NCI-H2196 (cell line): Measurements from ENCODE around the gene CRLF1.
A peak's percentile ranks its signal among the peaks of the same experiment; 100 is the strongest.
"Not testable (repeated sequence)": the region's sequence is repeated elsewhere in the genome, so short reads cannot be mapped to it uniquely, and the experiment has no call there.

ENCODE experiments used
- DNase-seq: peaks from one replicate; lab custom pipeline; 2025; ENCODE audit not compliant: unreplicated experiment; lab: John Stamatoyannopoulos, UW

Gene CRLF1

DNA sequence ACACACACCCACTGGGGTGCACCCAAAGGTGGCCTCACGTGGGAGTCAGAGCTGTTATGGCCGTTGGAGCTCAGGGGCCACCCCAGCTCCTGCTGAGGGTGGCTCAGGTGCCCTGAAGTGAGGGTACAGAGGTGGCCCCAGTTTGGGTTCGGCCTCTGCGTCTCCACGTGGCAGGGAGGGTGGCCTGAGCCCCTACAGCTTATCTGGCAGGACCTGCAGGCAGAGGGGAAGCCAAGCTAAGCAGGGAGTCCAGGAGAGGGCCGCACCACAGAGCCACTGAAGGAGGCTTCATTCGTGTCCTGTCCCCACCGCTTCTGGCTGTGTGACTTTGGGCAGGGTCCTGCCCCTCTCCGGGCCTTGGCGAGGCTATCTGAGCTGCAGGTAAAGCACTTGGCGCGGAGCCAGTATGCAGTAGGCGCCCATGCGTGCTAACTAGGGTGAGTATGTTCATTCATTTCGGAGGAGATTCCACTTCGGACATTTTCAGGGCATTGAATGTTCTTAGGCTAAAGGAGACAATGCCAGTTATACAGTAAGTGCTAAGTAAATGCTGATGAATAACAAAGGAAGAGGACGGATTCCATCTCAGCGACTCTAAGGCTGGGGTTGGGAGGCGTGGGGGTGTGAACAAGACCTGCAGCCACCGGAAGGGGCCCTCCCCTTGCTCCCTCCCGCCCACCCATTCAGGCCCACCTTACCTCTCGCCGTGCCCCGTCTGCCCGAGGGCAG lies 13.1 kb downstream of the CRLF1 start:
- no peak for DNase-seq

DNA sequence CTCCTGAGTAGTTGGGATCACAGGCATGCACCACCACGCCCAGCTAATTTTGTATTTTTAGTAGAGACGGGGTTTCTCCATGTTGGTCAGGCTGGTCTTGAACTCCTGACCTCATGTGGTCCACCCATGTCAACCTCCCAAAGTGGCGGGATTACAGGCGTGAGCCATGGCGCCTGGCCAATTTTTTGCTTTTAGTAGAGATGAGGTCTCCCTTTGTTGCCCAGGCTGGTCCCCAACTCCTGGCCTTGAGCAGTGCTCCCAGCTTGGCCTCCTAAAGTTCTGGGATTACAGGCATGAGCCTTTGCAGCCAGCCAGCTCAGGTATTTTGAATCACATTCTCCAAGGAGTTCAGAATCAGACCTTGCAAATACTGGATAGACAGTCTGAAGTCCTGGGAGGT lies 13.9 kb downstream of the CRLF1 start:
- DNase-seq = not testable (repeated sequence)

- no peak for DNase-seq
Observed at GRCh38 chr19:18591735-18592385, 14.7 kb downstream of the CRLF1 start.

- peak; percentile 98 for DNase-seq
Observed at GRCh38 chr19:18590273-18591272, 16.0 kb downstream of the CRLF1 start.

DNA sequence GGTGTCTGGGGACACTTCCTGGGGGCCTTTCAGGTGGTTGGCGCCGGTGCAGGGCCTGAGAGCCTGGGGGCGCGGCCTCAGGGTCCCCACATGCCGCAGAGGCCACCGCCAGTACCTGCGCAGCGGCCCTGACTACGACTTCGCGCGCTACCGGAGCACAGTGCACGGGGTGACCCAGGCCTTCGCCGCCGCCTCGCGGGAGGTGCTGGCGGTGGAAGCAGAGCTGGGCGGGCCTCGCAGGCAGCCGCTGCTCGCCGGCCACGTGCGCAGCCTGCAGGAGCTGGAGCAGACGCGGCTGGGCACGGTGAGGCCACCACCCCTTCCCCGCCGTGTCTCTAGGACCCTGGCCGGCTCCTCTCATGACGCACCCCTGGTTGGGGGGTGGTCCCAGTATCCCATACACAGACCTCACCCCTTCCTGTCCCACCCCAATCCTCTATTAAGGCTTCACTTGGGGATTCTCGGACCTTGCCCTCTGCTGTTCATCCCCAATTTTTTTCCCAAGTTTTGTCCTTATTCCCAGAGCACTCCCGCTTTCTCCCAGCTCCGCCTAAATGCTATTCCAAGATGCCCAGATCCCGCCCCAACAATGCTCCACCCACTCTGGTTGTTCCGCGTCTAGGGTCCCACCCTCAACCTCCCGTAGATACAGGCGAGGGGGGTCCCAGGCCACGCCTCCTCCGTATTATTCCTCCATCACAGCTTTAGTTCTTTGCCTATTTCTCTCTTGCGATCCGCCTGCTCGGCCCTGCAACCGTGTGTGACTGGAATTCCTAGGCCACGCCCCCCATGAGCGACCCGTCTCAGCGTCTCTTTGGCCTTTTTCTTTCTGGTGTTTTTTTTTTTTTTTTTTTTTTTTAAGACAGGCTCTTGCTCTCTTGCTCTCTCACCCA lies 17.0 kb downstream of the CRLF1 start:
- peak; percentile 89 for DNase-seq

GRCh38 chr19:18588611-18589379 lies 17.8 kb downstream of the CRLF1 start, which contains the start of gene REX1BD:
Gene REX1BD, plus strand, starts transcription at chr19:18588798. Its CDS starts 4 bp downstream, at chr19:18588802.
- DNase-seq = peak; percentile 78

DNA sequence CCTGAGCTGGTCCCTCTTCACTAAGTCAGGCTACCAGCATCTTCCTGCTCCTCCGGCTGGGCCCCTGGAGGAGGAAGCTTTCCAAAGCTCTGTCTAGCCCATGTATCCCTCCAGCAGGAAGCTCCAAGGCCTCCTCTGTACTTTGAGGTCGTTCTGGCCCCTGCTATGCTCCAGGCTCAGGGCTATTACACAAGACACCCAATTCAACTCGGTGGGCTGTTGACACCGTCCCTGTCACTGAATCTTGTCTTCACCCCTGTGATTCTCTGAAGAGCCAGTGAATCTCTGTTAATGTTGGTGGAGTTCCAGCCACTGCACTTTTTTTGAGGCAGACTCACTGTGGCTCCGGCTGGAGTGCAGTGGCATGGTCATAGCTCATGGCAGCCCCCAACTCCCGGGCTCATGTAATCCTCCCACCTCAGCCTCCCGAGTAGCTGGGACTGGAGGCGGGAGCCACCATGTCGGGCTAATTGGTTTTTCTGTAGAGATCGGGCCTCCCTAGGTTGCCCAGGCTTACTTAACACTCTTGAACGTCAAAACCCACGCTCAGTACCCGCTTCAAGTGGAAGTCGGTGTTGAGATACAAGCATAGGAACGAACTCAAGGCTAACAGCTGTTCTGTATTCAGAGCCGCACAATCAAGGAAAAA lies 18.5 kb downstream of the CRLF1 start:
- DNase-seq = no peak

- no peak for DNase-seq
Observed at GRCh38 chr19:18587561-18587960, 19.0 kb downstream of the CRLF1 start.

- no peak for DNase-seq
Observed at GRCh38 chr19:18586306-18586705, 20.3 kb downstream of the CRLF1 start.

- DNase-seq = no peak
Observed at GRCh38 chr19:18580311-18580710, 26.3 kb downstream of the CRLF1 start.

GRCh38 chr19:18577365-18577914 lies 29.2 kb downstream of the CRLF1 start:
- no peak for DNase-seq

GRCh38 chr19:18576383-18576782 lies 30.2 kb downstream of the CRLF1 start:
- DNase-seq = no peak

GRCh38 chr19:18574691-18575291 lies 31.8 kb downstream of the CRLF1 start:
- no peak for DNase-seq

DNA sequence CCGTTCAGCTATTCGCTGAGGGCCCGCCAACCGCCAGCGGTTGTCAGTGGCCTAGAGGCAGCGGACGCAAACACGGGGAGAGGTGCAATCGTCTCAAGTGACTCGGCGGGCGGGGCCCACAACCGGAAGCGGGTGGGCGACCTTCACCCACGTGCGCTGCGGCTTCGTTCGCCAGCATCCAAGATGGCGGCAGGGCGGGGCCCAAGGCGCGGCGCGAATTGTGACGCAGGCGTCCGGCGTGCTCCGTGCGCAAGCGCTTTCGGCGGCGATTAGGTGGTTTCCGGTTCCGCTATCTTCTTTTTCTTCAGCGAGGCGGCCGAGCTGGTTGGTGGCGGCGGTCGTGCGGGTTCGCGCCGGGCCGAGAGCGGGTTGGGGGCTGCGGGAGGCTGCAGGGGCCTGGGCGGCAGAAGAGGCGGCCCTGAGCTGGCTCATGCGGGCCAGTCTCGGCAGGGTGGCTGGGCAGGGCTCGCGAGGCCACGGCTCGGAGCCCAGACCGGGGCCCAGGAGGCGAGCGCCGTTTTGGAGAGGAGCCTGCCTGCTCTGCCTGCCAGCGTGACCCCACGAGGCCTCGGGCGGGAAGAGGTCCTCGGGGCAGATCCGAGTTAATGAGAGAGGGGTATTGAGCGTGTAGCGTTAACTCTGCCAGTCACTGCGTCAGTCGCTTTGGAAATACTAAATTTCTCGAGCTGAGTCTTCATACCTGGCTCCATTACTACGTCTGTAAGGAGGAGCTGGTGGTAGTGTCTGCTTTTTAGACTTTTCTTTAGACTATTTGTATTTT lies 34.8 kb downstream of the CRLF1 start, which contains the start of gene UBA52:
Gene UBA52 (plus strand): TSS at position 294 of the 781 bp plus-strand sequence. CDS start 1,444 bp downstream, outside the sequence.
- DNase-seq = peak; percentile 99

GRCh38 chr19:18568367-18568766 lies 38.2 kb downstream of the CRLF1 start:
- no peak for DNase-seq

DNA sequence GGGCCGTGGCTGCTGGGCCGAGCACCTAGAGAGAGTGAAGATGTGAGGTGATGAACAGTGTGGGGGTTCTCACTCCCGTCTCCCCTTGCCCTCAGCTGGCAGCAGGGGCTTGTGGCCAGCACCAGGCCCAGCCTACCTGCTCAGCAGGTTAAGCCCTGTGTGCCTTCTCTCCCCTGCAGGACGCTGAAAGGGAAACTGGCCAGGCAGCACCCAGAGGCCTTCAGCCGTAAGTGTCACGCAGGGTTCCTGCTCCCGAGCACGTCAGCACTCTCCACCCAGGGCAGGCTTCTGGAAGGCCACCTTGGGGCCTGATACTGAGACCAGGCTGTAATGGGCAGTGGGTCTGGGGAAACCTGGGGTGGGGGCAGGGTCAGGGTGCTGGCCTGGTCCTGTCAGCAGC lies 39.6 kb downstream of the CRLF1 start:
- DNase-seq = no peak

DNA sequence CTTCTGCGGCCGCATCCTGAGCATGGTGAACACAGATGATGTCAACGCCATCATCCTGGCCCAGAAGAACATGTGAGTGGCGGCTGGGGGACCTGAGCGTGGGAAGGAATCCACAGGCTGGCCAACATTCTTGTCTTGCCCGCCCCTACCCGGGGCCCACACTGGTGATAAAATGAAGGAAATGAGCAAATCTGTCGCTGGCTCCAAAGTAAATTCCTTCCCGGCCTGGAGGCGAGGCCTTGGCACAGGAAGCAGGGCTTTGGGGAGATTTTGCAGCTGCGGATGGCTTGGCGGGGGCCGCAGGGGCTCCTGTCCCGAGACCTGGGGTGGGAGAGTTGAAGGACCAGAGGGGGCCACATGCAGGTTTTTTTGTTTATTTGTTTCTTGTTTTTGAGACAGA lies 44.5 kb downstream of the CRLF1 start:
- DNase-seq = no peak
